HL-60/S4 (cell line): ENCODE results near the gene ABCA10.
"Not testable (repeated sequence)": the region's sequence is repeated elsewhere in the genome, so short reads cannot be mapped to it uniquely, and the experiment has no call there.

Experiments used
- in situ Hi-C: fragments of 300-500 bp; cut with MboI; formaldehyde crosslinking; loops from 2 replicates; pipeline ENCODE4 v1.14.3; 2022; ENCODE audit warnings: low sequenced_read_pairs

Gene ABCA10

GRCh38 chr17:69168642-69169041, 60.0 kb downstream of the ABCA10 start:
- in situ Hi-C loops: not testable (repeated sequence)

DNA sequence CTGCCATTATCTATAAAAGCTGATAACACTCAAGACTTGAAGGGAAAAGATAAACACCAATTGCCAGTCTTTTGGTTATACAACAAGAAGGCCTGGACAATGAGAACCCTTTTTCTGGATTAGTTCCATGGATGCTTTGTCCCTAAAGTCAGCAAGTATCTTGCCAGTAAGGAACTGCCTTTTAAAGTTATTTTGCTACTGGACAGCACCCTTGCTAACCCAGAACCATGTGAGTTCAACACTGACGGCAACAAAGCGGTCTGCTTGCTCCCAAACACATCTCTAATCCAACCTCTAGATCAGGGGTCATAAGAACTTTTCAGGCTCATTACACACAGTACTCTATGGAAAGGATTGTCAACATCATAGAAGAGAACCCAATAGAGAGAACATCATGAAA, 61.7 kb downstream of the ABCA10 start:
- in situ Hi-C loops: no loop called here

DNA sequence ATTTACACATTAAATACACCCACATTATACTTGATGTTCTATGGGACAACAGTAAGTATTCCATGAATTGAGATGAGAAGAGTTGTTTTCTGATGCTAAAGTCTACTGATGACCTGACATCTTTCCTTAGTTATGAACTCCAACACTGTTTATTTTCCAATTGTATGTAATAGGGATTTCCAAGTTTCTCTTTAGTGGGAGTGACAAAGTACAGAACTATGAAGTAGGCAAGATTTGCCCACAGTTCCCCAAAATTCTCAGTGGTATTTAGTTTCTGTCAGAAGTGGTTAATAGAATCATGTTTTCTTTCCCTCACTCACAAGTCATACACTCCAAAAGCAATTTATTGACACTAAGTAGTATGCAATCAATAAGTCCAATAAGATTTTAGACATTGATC, 64.4 kb downstream of the ABCA10 start:
- in situ Hi-C loops: no loop called here

- in situ Hi-C loops: no loop called here
Measured at GRCh38 chr17:69159418-69159817, 69.2 kb downstream of the ABCA10 start.

GRCh38 chr17:69154267-69154666, 74.4 kb downstream of the ABCA10 start:
- in situ Hi-C loops: no loop called here

GRCh38 chr17:69150333-69150732, 78.3 kb downstream of the ABCA10 start:
- in situ Hi-C loops: no loop called here

GRCh38 chr17:69147460-69147859, 81.2 kb downstream of the ABCA10 start:
- in situ Hi-C loops: no loop called here

GRCh38 chr17:69144331-69145255, 84.0 kb downstream of the ABCA10 start:
- in situ Hi-C loops: no loop called here

DNA sequence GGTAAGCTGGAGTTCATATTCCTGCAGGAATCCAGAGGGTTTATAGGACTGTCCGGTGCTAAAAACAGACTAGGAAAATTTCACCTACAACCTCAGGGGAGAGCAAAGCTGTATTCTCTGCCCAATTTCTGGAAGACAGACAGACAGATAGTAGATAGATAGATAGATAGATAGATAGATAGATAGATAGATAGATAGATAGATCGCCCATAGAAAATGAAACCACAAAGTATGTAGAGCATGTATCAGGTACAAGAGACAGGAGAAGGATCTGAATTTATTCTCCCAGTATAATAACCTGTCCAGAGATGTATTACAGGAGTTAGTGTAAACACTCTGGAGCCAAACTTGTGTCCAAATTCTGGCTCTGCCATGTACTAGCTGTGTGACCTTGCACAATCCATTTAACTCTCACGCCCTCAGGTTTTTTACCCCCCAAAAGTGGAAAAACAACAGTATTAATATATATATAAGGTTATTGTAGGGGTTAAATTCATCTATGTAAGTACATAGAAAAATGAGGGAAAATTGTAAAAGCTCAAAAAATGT, 84.9 kb downstream of the ABCA10 start:
- in situ Hi-C loops: no loop called here

- in situ Hi-C loops: no loop called here
Measured at GRCh38 chr17:69143151-69143550, 85.5 kb downstream of the ABCA10 start.

GRCh38 chr17:69142175-69142802, 86.3 kb downstream of the ABCA10 start:
- in situ Hi-C loops: no loop called here

DNA sequence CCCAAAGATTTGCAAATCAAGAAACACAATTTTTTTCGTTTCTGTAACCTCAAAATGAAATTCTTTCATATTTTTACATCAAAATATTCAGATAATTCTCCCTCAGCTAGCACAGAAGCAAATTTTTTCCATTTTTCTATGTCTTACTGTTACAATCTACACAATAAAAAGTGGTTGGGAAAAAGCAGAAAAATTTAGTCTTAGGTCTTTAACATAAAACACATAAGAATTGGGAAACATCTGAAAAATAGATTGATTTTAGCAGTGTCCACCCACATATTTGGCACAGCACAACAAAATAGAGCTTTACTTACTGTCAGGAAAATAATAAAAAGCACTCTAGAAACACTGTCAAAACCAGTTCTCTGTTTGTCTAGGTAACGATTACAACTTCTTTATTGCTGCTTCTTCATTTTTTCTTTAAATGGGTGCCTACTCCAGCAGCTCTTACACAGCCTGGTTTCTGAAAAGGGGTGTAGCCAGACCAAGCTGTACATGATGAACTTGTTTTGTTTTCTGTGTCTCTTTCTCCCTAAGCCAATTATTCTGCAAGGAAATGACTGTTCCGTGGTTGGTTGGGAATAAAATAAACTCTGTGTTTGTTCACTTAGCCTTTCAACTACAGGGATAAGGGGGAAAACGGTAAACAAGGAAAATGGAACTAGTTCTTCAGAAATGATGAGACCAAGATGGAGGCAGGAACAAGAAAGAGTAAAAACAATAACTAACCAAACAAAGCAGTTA, 87.0 kb downstream of the ABCA10 start, which contains the start of gene ABCA6:
TSS of gene ABCA6 (minus strand) at position 465 of the 744 bp plus-strand sequence. CDS start 1,192 bp downstream, outside the sequence.
- in situ Hi-C loops: no loop called here

GRCh38 chr17:69134112-69134511, 94.5 kb downstream of the ABCA10 start:
- in situ Hi-C loops: no loop called here

GRCh38 chr17:69130627-69131296, 97.9 kb downstream of the ABCA10 start:
- in situ Hi-C loops: no loop called here

- in situ Hi-C loops: no loop called here
Measured at GRCh38 chr17:69123626-69124025, 105.0 kb downstream of the ABCA10 start.

DNA sequence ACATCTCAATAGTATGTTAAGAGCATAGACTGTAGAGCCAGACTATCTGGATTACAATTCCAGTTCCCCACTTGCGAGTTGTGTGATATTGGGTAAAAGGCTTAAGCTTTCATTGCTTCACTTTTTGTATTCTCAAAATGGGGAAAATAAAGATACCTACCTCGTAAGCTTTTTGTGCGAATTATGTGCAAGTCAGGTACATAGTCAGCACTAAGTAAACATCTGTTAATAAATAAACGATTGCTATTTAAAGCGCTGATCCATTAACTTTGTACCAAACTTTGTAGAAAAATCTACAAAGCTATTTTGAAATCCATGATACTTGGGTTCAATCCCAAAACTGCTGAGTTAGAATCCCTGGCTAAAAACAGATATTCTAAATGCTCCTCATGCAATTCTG, 106.6 kb downstream of the ABCA10 start:
- in situ Hi-C loops: no loop called here

DNA sequence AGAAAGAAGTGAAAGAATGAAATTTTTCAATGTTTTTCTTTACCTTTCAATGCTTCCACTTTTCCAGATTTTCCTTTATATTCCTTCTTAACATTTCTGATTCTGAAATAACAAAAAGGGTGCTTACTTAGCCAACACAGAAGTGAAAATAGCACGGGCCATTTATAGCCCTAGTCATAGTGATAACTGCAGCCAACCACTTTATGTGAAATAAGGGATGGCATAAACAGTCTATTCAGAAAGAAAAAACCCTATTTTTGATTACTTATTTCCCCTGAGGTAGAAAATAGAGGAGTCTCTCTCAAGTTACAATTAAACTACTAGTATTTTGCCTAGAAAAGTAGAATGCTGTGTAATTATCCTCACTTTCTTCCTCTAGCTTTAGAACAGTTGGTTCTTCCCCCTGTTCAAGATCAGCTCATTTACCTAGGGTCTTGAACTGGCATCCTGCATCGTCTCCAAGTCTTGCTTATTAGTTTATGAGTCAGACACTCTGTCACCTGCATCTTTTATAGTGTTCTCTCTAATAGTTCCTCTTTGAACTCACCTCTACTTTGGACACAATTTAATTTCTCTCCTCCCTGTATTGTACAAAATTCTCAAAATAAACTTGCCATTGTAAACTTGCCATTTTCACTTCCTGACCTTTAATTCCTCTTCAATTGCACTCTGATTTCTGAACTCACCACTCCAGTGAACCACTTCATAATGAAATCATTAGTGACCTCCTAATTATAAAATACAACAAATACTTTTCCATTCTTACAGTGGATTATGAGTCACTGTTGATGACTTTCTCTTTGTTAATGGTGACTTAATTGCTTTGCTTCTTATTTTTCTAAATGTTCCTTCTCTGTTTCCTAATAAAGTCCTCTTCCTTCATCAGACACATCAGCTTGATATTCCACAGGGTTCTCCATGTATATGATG, 110.5 kb downstream of the ABCA10 start:
- in situ Hi-C loops: no loop called here

- in situ Hi-C loops: no loop called here
Measured at GRCh38 chr17:69111794-69112193, 116.8 kb downstream of the ABCA10 start.

GRCh38 chr17:69105907-69106730, 122.5 kb downstream of the ABCA10 start:
- in situ Hi-C loops: no loop called here
